GM21529 (cell line): ENCODE results near the gene ST7.
A peak's percentile ranks its signal among the peaks of the same experiment; 100 is the strongest.
"Not testable (repeated sequence)": the region's sequence is repeated elsewhere in the genome, so short reads cannot be mapped to it uniquely, and the experiment has no call there.

Experiments used
- ATAC-seq: cut with Tn5 transposase; IDR thresholded peaks from one replicate; pipeline ENCODE4 v1.9.1; 2021; ENCODE audit not compliant: unreplicated experiment

Gene ST7

GRCh38 chr7:117211614-117212013 is 258.3 kb downstream of the ST7 start:
- no peak for ATAC-seq

- peak; percentile 81 for ATAC-seq
Observed at GRCh38 chr7:117212969-117213877, 259.9 kb downstream of the ST7 start.

- no peak for ATAC-seq
Observed at GRCh38 chr7:117216010-117216409, 262.7 kb downstream of the ST7 start.

- ATAC-seq, result no peak
Observed at GRCh38 chr7:117216436-117217069, 263.3 kb downstream of the ST7 start.

- ATAC-seq, result no peak
Observed at GRCh38 chr7:117217106-117218035, 264.1 kb downstream of the ST7 start.

- ATAC-seq, result no peak
Observed at GRCh38 chr7:117218700-117219099, 265.4 kb downstream of the ST7 start.

- ATAC-seq, result no peak
Observed at GRCh38 chr7:117219485-117219884, 266.2 kb downstream of the ST7 start.

GRCh38 chr7:117220836-117221235 is 267.5 kb downstream of the ST7 start:
- ATAC-seq, result no peak

GRCh38 chr7:117225536-117225935 is 272.2 kb downstream of the ST7 start:
- ATAC-seq, result no peak

- no peak for ATAC-seq
Observed at GRCh38 chr7:117227091-117227490, 273.8 kb downstream of the ST7 start.

- ATAC-seq, result no peak
Observed at GRCh38 chr7:117229350-117229749, 276.0 kb downstream of the ST7 start.

GRCh38 chr7:117230276-117231046 is 277.2 kb downstream of the ST7 start:
- peak; percentile 79 for ATAC-seq

- no peak for ATAC-seq
Observed at GRCh38 chr7:117231047-117231359, 277.7 kb downstream of the ST7 start.

- peak; percentile 76 for ATAC-seq
Observed at GRCh38 chr7:117237646-117238045, 284.3 kb downstream of the ST7 start.

GRCh38 chr7:117238472-117238871 is 285.2 kb downstream of the ST7 start:
- ATAC-seq, result no peak

GRCh38 chr7:117238937-117239336 is 285.6 kb downstream of the ST7 start:
- ATAC-seq, result no peak

- no peak for ATAC-seq
Observed at GRCh38 chr7:117241088-117241487, 287.8 kb downstream of the ST7 start.

GRCh38 chr7:117243390-117243789 is 290.1 kb downstream of the ST7 start:
- ATAC-seq, result no peak

GRCh38 chr7:117245703-117246102 is 292.4 kb downstream of the ST7 start:
- not testable (repeated sequence) for ATAC-seq

GRCh38 chr7:117247809-117248208 is 294.5 kb downstream of the ST7 start:
- ATAC-seq, result no peak

- no peak for ATAC-seq
Observed at GRCh38 chr7:117248829-117249228, 295.5 kb downstream of the ST7 start.
